ENCODE data around the gene GCNT4.

Gene GCNT4

GRCh38 chr5:75058986-75059535 lies 6.7 kb upstream of the GCNT4 start:
- Histone ChIP-seq H3K9ac (ENCODE audit: low read depth, low read length) (no peak overlapping the region), H3K9me3 (ENCODE audit: control insufficient read depth, insufficient read depth, low read length) (no peaks in the 10 kb centered on the region), H3K36me3 (ENCODE audit: insufficient read depth, low read length) (no peaks in the 10 kb centered on the region), H3K4me1 (ENCODE audit: insufficient read depth, low read length) (peaks cover 17% of the 10 kb centered on the region)

DNA sequence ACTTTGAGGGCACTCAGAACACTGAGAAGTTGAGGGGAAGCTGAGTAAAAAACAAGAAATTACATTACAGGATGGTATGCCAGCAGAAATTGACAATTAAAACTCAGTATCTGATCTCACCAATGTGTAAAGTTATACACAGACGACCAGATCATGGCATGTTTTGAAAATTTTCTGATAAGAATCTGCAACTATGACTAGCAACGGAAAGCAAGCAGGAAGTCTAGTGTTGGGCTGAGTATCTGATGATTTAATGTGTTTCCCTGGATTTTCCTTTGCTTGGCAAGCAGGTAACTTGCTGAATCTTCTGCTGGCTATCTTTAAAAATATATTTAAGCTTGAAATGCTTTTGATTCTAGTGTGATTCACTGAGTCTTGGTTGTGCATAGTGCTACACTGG lies 5.2 kb upstream of the GCNT4 start:
- Histone ChIP-seq H3K9ac (ENCODE audit: low read depth, low read length) (no peak overlapping the region), H3K9me3 (ENCODE audit: control insufficient read depth, insufficient read depth, low read length) (no peaks in the 10 kb centered on the region), H3K36me3 (ENCODE audit: insufficient read depth, low read length) (no peaks in the 10 kb centered on the region), H3K4me1 (ENCODE audit: insufficient read depth, low read length) (peaks cover 17% of the 10 kb centered on the region)

DNA sequence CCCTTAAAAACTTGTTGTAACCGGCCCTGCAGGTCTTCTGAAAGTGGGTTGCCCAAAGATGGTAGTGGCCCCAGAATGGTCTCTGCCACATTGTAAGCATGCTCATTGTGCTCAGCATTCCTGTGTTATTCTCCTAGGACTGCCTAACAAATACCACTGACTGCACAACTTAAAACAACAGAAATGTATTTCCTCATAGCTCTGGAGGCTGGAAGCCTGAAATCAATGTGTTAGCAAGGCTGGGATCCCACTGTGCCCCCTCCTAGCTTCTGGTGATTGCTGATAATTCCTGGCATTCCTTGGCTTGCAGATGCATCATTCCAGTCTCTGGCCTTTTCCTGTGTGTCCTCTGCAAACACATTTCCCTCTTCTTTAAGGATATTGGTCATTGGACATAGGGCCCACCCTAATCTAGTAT lies 3.4 kb upstream of the GCNT4 start:
- H3K4me1 ChIP-seq (ENCODE audit: insufficient read depth, low read length) = peaks cover 17% of the 10 kb centered on the region
- H3K9ac ChIP-seq (ENCODE audit: low read depth, low read length) = no peak overlapping the region
- no peaks in the 10 kb centered on the region for H3K36me3 ChIP-seq (ENCODE audit: insufficient read depth, low read length)
- no peaks in the 10 kb centered on the region for H3K9me3 ChIP-seq (ENCODE audit: control insufficient read depth, insufficient read depth, low read length)

- Histone ChIP-seq H3K9ac (ENCODE audit: low read depth, low read length) (peak overlapping the region; percentile 94), H3K9me3 (ENCODE audit: control insufficient read depth, insufficient read depth, low read length) (no peaks in the 10 kb centered on the region), H3K36me3 (ENCODE audit: insufficient read depth, low read length) (no peaks in the 10 kb centered on the region), H3K4me1 (ENCODE audit: insufficient read depth, low read length) (peaks cover 25% of the 10 kb centered on the region)
Observed at GRCh38 chr5:75054134-75054930, 2.0 kb upstream of the GCNT4 start.

DNA sequence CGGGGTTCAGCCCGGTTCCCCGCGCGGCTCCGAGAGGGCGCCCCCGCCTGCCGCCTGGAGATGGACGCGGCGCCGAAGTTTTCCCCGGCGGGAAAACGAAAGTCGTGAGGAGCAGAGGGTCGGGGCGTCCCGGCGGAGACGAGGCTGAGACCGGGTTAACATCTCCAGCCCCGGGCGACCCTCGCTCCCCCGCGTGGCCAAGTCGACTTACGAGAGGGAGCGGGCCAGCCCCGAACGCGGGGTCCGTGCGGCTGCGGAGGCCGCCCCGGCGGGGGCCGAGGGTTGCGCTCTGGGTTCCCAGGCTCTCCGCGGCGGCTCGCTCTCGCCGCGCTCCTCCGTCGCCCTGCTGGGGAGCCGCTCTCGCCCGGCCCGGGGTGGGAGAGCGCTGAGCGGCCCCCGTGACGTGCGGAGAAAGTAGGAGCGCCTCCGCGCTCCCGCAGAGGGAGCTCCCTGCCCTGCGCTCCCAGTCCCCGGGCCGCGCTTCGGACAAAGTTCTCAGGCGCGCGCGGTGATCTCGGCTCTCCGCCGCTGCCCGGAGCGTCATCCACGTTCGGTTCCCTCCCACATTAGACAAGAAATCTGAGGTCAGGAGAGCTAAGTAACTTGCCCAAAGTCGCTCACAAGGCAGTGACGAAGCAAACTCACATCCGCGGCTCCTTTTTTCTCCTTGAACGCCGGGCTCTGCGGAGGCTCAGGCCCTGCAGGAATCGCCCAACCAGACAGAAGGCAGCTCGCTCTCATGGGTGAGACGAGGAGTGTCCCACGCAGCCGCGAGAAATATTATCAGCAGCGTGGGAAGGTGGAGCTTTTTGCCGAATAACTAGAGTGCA lies 1.2 kb upstream of the GCNT4 start:
- Histone ChIP-seq H3K4me1 (ENCODE audit: insufficient read depth, low read length) (peaks cover 32% of the 10 kb centered on the region), H3K9me3 (ENCODE audit: control insufficient read depth, insufficient read depth, low read length) (no peaks in the 10 kb centered on the region), H3K36me3 (ENCODE audit: insufficient read depth, low read length) (no peaks in the 10 kb centered on the region; the same call in 1 of the 2 replicates), H3K9ac (ENCODE audit: low read depth, low read length) (peak overlapping the region; percentile 94)

- peak overlapping the region; percentile 94 for H3K9ac ChIP-seq (ENCODE audit: low read depth, low read length)
- no peaks in the 10 kb centered on the region for H3K9me3 ChIP-seq (ENCODE audit: control insufficient read depth, insufficient read depth, low read length)
- no peaks in the 10 kb centered on the region; the same call in 1 of the 2 replicates for H3K36me3 ChIP-seq (ENCODE audit: insufficient read depth, low read length)
- H3K4me1 ChIP-seq (ENCODE audit: insufficient read depth, low read length) = peaks cover 35% of the 10 kb centered on the region
Observed at GRCh38 chr5:75053054-75053303, 621 bp upstream of the GCNT4 start.

GRCh38 chr5:75051217-75051751 lies 1.1 kb downstream of the GCNT4 start:
- Histone ChIP-seq H3K36me3 (ENCODE audit: insufficient read depth, low read length) (peaks cover 4% of the 10 kb centered on the region), H3K9ac (ENCODE audit: low read depth, low read length) (peak overlapping the region; percentile 94; the same call in 1 of the 2 replicates), H3K9me3 (ENCODE audit: control insufficient read depth, insufficient read depth, low read length) (no peaks in the 10 kb centered on the region), H3K4me1 (ENCODE audit: insufficient read depth, low read length) (peaks cover 29% of the 10 kb centered on the region)

DNA sequence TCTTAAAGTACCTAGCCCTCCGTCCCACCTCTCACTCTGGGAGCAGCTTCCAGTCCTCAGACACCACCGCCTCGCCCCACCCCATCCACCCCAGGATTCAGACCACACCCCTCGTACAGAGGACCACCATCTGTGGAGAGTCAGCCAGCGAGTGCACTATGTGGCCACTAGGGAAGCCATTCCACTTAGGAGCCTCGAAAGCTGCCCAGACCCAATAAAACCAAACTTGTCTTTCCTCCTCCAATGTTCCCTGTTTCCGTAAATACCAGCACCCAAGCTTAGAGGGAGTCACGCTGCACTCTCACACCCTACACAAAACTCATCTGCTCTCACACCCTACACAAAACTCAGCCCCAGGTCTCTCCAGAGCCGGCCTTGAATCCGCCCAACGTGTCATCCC lies 1.9 kb downstream of the GCNT4 start:
- Histone ChIP-seq H3K36me3 (ENCODE audit: insufficient read depth, low read length) (peaks cover 11% of the 10 kb centered on the region), H3K4me1 (ENCODE audit: insufficient read depth, low read length) (peaks cover 21% of the 10 kb centered on the region), H3K9me3 (ENCODE audit: control insufficient read depth, insufficient read depth, low read length) (no peaks in the 10 kb centered on the region), H3K9ac (ENCODE audit: low read depth, low read length) (peak overlapping the region; percentile 94; the same call in 1 of the 2 replicates)

- no peak overlapping the region for H3K9ac ChIP-seq (ENCODE audit: low read depth, low read length)
- no peaks in the 10 kb centered on the region for H3K9me3 ChIP-seq (ENCODE audit: control insufficient read depth, insufficient read depth, low read length)
- H3K4me1 ChIP-seq (ENCODE audit: insufficient read depth, low read length) = peaks cover 18% of the 10 kb centered on the region
- H3K36me3 ChIP-seq (ENCODE audit: insufficient read depth, low read length) = peaks cover 12% of the 10 kb centered on the region
Observed at GRCh38 chr5:75049456-75050351, 2.7 kb downstream of the GCNT4 start.

DNA sequence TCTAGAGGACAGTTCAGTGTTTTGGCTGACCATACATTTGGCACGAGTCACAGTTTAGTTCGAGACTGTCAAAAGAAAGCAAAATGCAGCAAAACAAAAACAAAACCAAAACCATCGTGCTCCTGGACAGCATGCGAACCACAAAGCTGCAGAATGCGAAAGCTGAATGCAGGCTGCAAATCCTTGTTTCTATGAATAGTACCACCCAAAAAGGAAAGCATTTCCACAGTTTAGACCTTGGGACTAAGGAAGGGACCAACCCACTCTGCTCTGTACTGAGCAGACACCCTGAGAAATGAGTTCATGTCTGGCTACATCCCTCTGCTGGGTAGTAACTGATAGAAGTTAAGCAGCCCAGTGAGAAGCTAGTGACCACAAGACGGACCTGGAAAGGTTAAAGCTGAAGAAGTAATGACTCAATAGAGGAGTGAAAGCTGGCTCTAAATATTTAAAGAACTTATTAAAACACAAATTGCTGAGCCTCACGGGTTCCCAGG lies 3.9 kb downstream of the GCNT4 start:
- peaks cover 18% of the 10 kb centered on the region for H3K4me1 ChIP-seq (ENCODE audit: insufficient read depth, low read length)
- H3K36me3 ChIP-seq (ENCODE audit: insufficient read depth, low read length) = peaks cover 15% of the 10 kb centered on the region
- no peak overlapping the region for H3K9ac ChIP-seq (ENCODE audit: low read depth, low read length)
- no peaks in the 10 kb centered on the region for H3K9me3 ChIP-seq (ENCODE audit: control insufficient read depth, insufficient read depth, low read length)

DNA sequence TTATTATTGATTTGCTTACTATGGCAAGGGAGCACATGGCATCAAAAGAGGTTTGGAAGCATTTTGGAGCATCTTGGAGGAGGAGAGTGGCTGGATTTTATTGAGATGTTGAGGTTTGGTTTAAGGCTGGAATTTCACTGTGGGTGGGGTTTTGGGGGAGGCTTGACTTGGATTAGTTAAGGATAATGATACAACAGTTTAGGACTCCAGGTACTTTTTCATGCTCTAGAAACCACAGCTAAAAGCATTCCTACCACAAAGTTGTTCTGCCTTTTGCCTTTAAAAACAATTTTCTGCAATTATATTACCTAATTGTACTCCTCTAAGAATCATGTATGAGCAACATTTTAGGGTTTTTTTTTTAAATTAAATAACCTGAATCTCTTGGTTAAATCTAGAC lies 5.0 kb downstream of the GCNT4 start:
- H3K9me3 ChIP-seq (ENCODE audit: control insufficient read depth, insufficient read depth, low read length) = no peaks in the 10 kb centered on the region
- H3K4me1 ChIP-seq (ENCODE audit: insufficient read depth, low read length) = peaks cover 18% of the 10 kb centered on the region
- no peak overlapping the region for H3K9ac ChIP-seq (ENCODE audit: low read depth, low read length)
- H3K36me3 ChIP-seq (ENCODE audit: insufficient read depth, low read length) = peaks cover 15% of the 10 kb centered on the region

- Histone ChIP-seq H3K4me1 (ENCODE audit: insufficient read depth, low read length) (peaks cover 18% of the 10 kb centered on the region), H3K9ac (ENCODE audit: low read depth, low read length) (no peak overlapping the region), H3K36me3 (ENCODE audit: insufficient read depth, low read length) (peaks cover 15% of the 10 kb centered on the region), H3K9me3 (ENCODE audit: control insufficient read depth, insufficient read depth, low read length) (no peaks in the 10 kb centered on the region)
Observed at GRCh38 chr5:75046366-75047142, 5.8 kb downstream of the GCNT4 start.

- H3K36me3 ChIP-seq (ENCODE audit: insufficient read depth, low read length) = peaks cover 15% of the 10 kb centered on the region
- peaks cover 16% of the 10 kb centered on the region for H3K4me1 ChIP-seq (ENCODE audit: insufficient read depth, low read length)
- no peak overlapping the region for H3K9ac ChIP-seq (ENCODE audit: low read depth, low read length)
Observed at GRCh38 chr5:75045071-75045470, 7.3 kb downstream of the GCNT4 start.

More at GRCh38 chr5:75045071-75045470, 7.3 kb downstream of the GCNT4 start:
- no peaks in the 10 kb centered on the region for H3K9me3 ChIP-seq (ENCODE audit: control insufficient read depth, insufficient read depth, low read length)
